Osteoblast (primary cell): ENCODE measurements around the gene NEK6. TPM values are rescaled to one million over a fixed set of nuclear protein-coding genes. Genes with fewer than 3 reads are reported as not detected.

Source experiments
- DNase-seq: peaks from one replicate; pipeline ENCODE4 v3.0.0; 2011; ENCODE audit warnings: low spot score, mixed read lengths; ENCODE audit not compliant: insufficient read length; ENCODE audit errors: missing footprints
- H2AFZ ChIP-seq: 2 replicates; pipeline ENCODE4 v1.6.0; 2011; ENCODE audit warnings: mild to moderate bottlenecking, low read length
- H3K27ac ChIP-seq: 2 replicates; pipeline ENCODE4 v1.5.1; 2011; ENCODE audit warnings: mild to moderate bottlenecking, low read depth, low read length, moderate library complexity
- H3K27me3 ChIP-seq: 2 replicates; pipeline ENCODE4 v1.6.0; 2012; ENCODE audit warnings: mild to moderate bottlenecking, control low read depth, inconsistent platforms, low read length, moderate library complexity; ENCODE audit not compliant: insufficient read depth
- H3K36me3 ChIP-seq: 2 replicates; pipeline ENCODE4 v1.5.1; 2011; ENCODE audit warnings: mild to moderate bottlenecking, low read length, control low read depth, moderate library complexity; ENCODE audit not compliant: insufficient read depth
- H3K4me1 ChIP-seq: 2 replicates; pipeline ENCODE4 v1.5.1; 2011; ENCODE audit warnings: mild to moderate bottlenecking, low read length, control low read depth, moderate library complexity; ENCODE audit not compliant: insufficient read depth
- H3K4me2 ChIP-seq: 2 replicates; pipeline ENCODE4 v1.6.0; 2011; ENCODE audit warnings: mild to moderate bottlenecking, low read length; ENCODE audit not compliant: insufficient read depth
- H3K4me3 ChIP-seq: fragments of 200-600 bp; sonication (generic); 3 replicates; pipeline ENCODE4 v1.5.1; 2012; ENCODE audit warnings: mild to moderate bottlenecking, low read length, inconsistent platforms; ENCODE audit not compliant: insufficient read depth
- H3K79me2 ChIP-seq: 2 replicates; pipeline ENCODE4 v1.6.0; 2012; ENCODE audit warnings: mild to moderate bottlenecking, low read length, control low read depth, inconsistent platforms; ENCODE audit not compliant: insufficient read depth
- H3K9me3 ChIP-seq: 2 replicates; pipeline ENCODE4 v1.5.1; 2011; ENCODE audit warnings: low read depth, low read length, control low read depth
- H4K20me1 ChIP-seq: 2 replicates; pipeline ENCODE4 v1.6.0; 2012; ENCODE audit warnings: mild to moderate bottlenecking, low read length, control low read depth; ENCODE audit not compliant: insufficient read depth
- CTCF ChIP-seq: IDR thresholded peaks from 2 replicates; pipeline ENCODE4 v1.5.1; 2011; ENCODE audit warnings: mild to moderate bottlenecking, low read depth, low read length, moderate library complexity; ENCODE audit errors: extremely low read depth
- total RNA-seq: library from RNA; depleted of rRNA; stranded (reverse); fragments of >200 nt; gene quantifications from 2 replicates; pipeline ENCODE4 v1.2.3, GENCODE V29; 2012

The NEK6 gene
- total RNA-seq, 1 donor = 128 TPM

GRCh38 chr9:124228516-124228915 is 29.2 kb upstream of the NEK6 start:
- Histone ChIP-seq H2AFZ (no peak overlapping the region), H3K9me3 (no peaks in the 10 kb centered on the region), H3K4me1 (no peaks in the 10 kb centered on the region), H3K27ac (no peak overlapping the region), H3K4me2 (no peak overlapping the region), H3K36me3 (no peaks in the 10 kb centered on the region), H3K27me3 (peaks cover 9% of the 10 kb centered on the region), H3K79me2 (no peaks in the 10 kb centered on the region), H4K20me1 (no peaks in the 10 kb centered on the region), H3K4me3 (no peak overlapping the region)
- TF ChIP-seq CTCF = no peak
- no peak for DNase-seq

GRCh38 chr9:124231095-124231737 is 26.5 kb upstream of the NEK6 start:
- no peaks in the 10 kb centered on the region for H4K20me1 ChIP-seq
- H3K27ac ChIP-seq = no peak overlapping the region
- no peaks in the 10 kb centered on the region for H3K4me1 ChIP-seq
- no peak overlapping the region for H3K4me3 ChIP-seq
- peaks cover 2% of the 10 kb centered on the region for H3K27me3 ChIP-seq
- no peaks in the 10 kb centered on the region for H3K36me3 ChIP-seq
- no peak overlapping the region for H2AFZ ChIP-seq
- H3K9me3 ChIP-seq = no peaks in the 10 kb centered on the region
- H3K79me2 ChIP-seq = no peaks in the 10 kb centered on the region
- TF ChIP-seq CTCF = no peak
- H3K4me2 ChIP-seq = no peak overlapping the region
- DNase-seq = no peak

- no peak for TF ChIP-seq CTCF
Measured at GRCh38 chr9:124238546-124239140, 19.1 kb upstream of the NEK6 start.

GRCh38 chr9:124239249-124240073 is 18.3 kb upstream of the NEK6 start:
- H4K20me1 ChIP-seq = no peaks in the 10 kb centered on the region
- H3K27me3 ChIP-seq = peaks cover 11% of the 10 kb centered on the region
- H3K9me3 ChIP-seq = no peaks in the 10 kb centered on the region
- H3K36me3 ChIP-seq = no peaks in the 10 kb centered on the region
- no peak overlapping the region for H2AFZ ChIP-seq
- H3K4me2 ChIP-seq = no peak overlapping the region
- no peak for TF ChIP-seq CTCF
- no peak overlapping the region for H3K4me3 ChIP-seq
- H3K27ac ChIP-seq = no peak overlapping the region
- no peaks in the 10 kb centered on the region for H3K79me2 ChIP-seq
- H3K4me1 ChIP-seq = peaks cover 10% of the 10 kb centered on the region
- no peak for DNase-seq

More at GRCh38 chr9:124238546-124239140, 19.1 kb upstream of the NEK6 start:
- Histone ChIP-seq H3K4me1 (peaks cover 10% of the 10 kb centered on the region), H2AFZ (no peak overlapping the region), H3K4me3 (no peak overlapping the region), H3K27ac (no peak overlapping the region), H3K36me3 (no peaks in the 10 kb centered on the region), H3K4me2 (no peak overlapping the region), H3K9me3 (no peaks in the 10 kb centered on the region), H4K20me1 (no peaks in the 10 kb centered on the region), H3K27me3 (peaks cover 11% of the 10 kb centered on the region), H3K79me2 (no peaks in the 10 kb centered on the region)
- no peak for DNase-seq
